ENCODE results near the gene CCDC32.

DNA sequence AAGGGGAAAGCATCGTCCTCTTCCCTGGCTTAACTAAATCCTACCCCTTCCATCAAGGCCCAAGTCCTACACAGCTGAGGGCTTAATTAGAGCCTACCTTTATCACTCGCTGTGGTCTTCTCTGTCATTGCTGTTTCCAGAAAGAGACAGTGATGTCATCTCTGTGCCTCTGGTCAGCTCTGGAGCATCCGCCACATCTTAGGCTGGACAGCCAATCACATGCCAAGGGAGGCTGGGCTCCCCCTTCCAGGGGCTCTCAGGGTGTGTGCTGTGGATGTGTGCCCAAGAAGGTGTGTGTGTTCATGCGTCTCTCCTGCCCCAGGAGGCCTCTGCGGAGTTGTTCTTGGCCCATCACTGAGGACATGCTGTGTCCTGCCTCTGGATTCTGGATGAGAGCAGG lies 51.2 kb downstream of the CCDC32 start:
- TF ChIP-seq, protein P1, sequence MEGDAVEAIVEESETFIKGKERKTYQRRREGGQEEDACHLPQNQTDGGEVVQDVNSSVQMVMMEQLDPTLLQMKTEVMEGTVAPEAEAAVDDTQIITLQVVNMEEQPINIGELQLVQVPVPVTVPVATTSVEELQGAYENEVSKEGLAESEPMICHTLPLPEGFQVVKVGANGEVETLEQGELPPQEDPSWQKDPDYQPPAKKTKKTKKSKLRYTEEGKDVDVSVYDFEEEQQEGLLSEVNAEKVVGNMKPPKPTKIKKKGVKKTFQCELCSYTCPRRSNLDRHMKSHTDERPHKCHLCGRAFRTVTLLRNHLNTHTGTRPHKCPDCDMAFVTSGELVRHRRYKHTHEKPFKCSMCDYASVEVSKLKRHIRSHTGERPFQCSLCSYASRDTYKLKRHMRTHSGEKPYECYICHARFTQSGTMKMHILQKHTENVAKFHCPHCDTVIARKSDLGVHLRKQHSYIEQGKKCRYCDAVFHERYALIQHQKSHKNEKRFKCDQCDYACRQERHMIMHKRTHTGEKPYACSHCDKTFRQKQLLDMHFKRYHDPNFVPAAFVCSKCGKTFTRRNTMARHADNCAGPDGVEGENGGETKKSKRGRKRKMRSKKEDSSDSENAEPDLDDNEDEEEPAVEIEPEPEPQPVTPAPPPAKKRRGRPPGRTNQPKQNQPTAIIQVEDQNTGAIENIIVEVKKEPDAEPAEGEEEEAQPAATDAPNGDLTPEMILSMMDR (IDR thresholded peaks at IDR 0.05): no peak
- no peak for TF ChIP-seq EP300 (IDR thresholded peaks at IDR 0.05)

Measured in tibial nerve (tissue), 4 donors.